Stimulated activated effector memory CD8-positive, alpha-beta T cell treated with anti-CD3 and anti-CD28 coated beads, Interleukin-12 subunit alpha, Interleukin-12 subunit beta, amount 100 ng/mL, for 72 hours (primary cell): Measurements from ENCODE around the gene ZIC5.

Experiments used
- ATAC-seq: fragments of 150-1000 bp; cut with Tn5 transposase; 2 replicates; pipeline ENCODE4 v1.10.0; 2021
- DNase-seq, 2 donors: peaks; one replicate each; pipeline ENCODE4 v3.0.0; 2021 to 2022; ENCODE audit warnings: low spot score in 2 of 2
- H3K27ac Mint-ChIP-seq: one replicate; pipeline ENCODE4 v1.8.0; 2022; ENCODE audit warnings: mild to moderate bottlenecking, mixed read lengths
- H3K36me3 Mint-ChIP-seq: one replicate; pipeline ENCODE4 v1.8.0; 2022; ENCODE audit warnings: mild to moderate bottlenecking, mixed read lengths
- H3K4me1 Mint-ChIP-seq: one replicate; pipeline ENCODE4 v1.8.0; 2022; ENCODE audit warnings: mixed read lengths
- H3K4me3 Mint-ChIP-seq: one replicate; pipeline ENCODE4 v1.8.0; 2022; ENCODE audit warnings: mild to moderate bottlenecking, mixed read lengths
- H3K9me3 Mint-ChIP-seq: one replicate; pipeline ENCODE4 v1.8.0; 2022; ENCODE audit warnings: mixed read lengths

Gene ZIC5

GRCh38 chr13:99972190-99972731, 694 bp upstream of the ZIC5 start:
- Mint-ChIP-seq H3K4me1 (peaks cover 22% of the 10 kb centered on the region), H3K9me3 (peaks cover 5% of the 10 kb centered on the region), H3K4me3 (peak overlapping the region; percentile 23), H3K36me3 (peaks cover 32% of the 10 kb centered on the region), H3K27ac (peak overlapping the region; percentile 68)
- no peak for ATAC-seq
- DNase-seq, result no peak

GRCh38 chr13:99970651-99971575, 654 bp downstream of the ZIC5 start:
- H3K4me3 Mint-ChIP-seq, result no peak overlapping the region
- H3K4me1 Mint-ChIP-seq, result peaks cover 23% of the 10 kb centered on the region
- peaks cover 32% of the 10 kb centered on the region for H3K36me3 Mint-ChIP-seq
- H3K9me3 Mint-ChIP-seq, result peaks cover 5% of the 10 kb centered on the region
- ATAC-seq, result peak; percentile 44
- H3K27ac Mint-ChIP-seq, result no peak overlapping the region
- no peak for DNase-seq

- Mint-ChIP-seq H3K9me3 (peaks cover 5% of the 10 kb centered on the region), H3K27ac (no peak overlapping the region), H3K4me1 (peaks cover 23% of the 10 kb centered on the region), H3K36me3 (peaks cover 32% of the 10 kb centered on the region), H3K4me3 (peak overlapping the region; percentile 72)
- peak; percentile 63 for ATAC-seq
- peak in 1 of 2 donors; percentile 64 for DNase-seq
These were observed 1.5 kb downstream of the ZIC5 start for GRCh38 chr13:99969919-99970650.

- ATAC-seq, result no peak
- Mint-ChIP-seq H3K36me3 (peaks cover 32% of the 10 kb centered on the region), H3K4me3 (peak overlapping the region; percentile 72), H3K9me3 (peaks cover 5% of the 10 kb centered on the region), H3K4me1 (peaks cover 23% of the 10 kb centered on the region), H3K27ac (peak overlapping the region; percentile 50)
- no peak for DNase-seq
These were observed 2.1 kb downstream of the ZIC5 start for GRCh38 chr13:99969453-99969918.

- DNase-seq, result no peak
- peaks cover 5% of the 10 kb centered on the region for H3K9me3 Mint-ChIP-seq
- H3K36me3 Mint-ChIP-seq, result peaks cover 32% of the 10 kb centered on the region
- peaks cover 23% of the 10 kb centered on the region for H3K4me1 Mint-ChIP-seq
- H3K27ac Mint-ChIP-seq, result peak overlapping the region; percentile 50
- H3K4me3 Mint-ChIP-seq, result peak overlapping the region; percentile 72
- no peak for ATAC-seq
These were observed 2.8 kb downstream of the ZIC5 start for GRCh38 chr13:99968521-99969452.

GRCh38 chr13:99967869-99968520, 3.6 kb downstream of the ZIC5 start:
- peaks cover 2% of the 10 kb centered on the region for H3K9me3 Mint-ChIP-seq
- peaks cover 29% of the 10 kb centered on the region for H3K36me3 Mint-ChIP-seq
- peaks cover 23% of the 10 kb centered on the region for H3K4me1 Mint-ChIP-seq
- ATAC-seq, result no peak
- peak in 1 of 2 donors; percentile 51 for DNase-seq
- H3K27ac Mint-ChIP-seq, result no peak overlapping the region
- H3K4me3 Mint-ChIP-seq, result no peak overlapping the region

- DNase-seq, result no peak
- Mint-ChIP-seq H3K4me1 (peaks cover 23% of the 10 kb centered on the region), H3K4me3 (no peak overlapping the region), H3K9me3 (peaks cover 2% of the 10 kb centered on the region), H3K36me3 (peaks cover 24% of the 10 kb centered on the region), H3K27ac (no peak overlapping the region)
- no peak for ATAC-seq
These were observed 4.1 kb downstream of the ZIC5 start for GRCh38 chr13:99967498-99967868.

- no peak for DNase-seq
- no peak for ATAC-seq
- Mint-ChIP-seq H3K36me3 (peaks cover 16% of the 10 kb centered on the region), H3K4me3 (no peak overlapping the region), H3K27ac (no peak overlapping the region), H3K4me1 (peaks cover 23% of the 10 kb centered on the region), H3K9me3 (peaks cover 2% of the 10 kb centered on the region)
These were observed 5.3 kb downstream of the ZIC5 start for GRCh38 chr13:99966064-99966805.

- Mint-ChIP-seq H3K27ac (no peak overlapping the region), H3K4me1 (peaks cover 23% of the 10 kb centered on the region), H3K4me3 (no peak overlapping the region), H3K9me3 (peaks cover 2% of the 10 kb centered on the region), H3K36me3 (peaks cover 16% of the 10 kb centered on the region)
- DNase-seq, result no peak
- no peak for ATAC-seq
These were observed 6.1 kb downstream of the ZIC5 start for GRCh38 chr13:99965329-99966000.

- no peak overlapping the region for H3K4me3 Mint-ChIP-seq
- H3K9me3 Mint-ChIP-seq, result no peaks in the 10 kb centered on the region
- no peak overlapping the region for H3K27ac Mint-ChIP-seq
These were observed 7.7 kb downstream of the ZIC5 start for GRCh38 chr13:99963816-99964339.

GRCh38 chr13:99962242-99962641, 9.3 kb downstream of the ZIC5 start:
- no peak for ATAC-seq

More at GRCh38 chr13:99963816-99964339, 7.7 kb downstream of the ZIC5 start:
- Mint-ChIP-seq H3K36me3 (peaks cover 9% of the 10 kb centered on the region), H3K4me1 (peaks cover 13% of the 10 kb centered on the region)
- no peak for ATAC-seq
- no peak for DNase-seq

GRCh38 chr13:99961636-99962035, 9.9 kb downstream of the ZIC5 start:
- H3K9me3 Mint-ChIP-seq, result no peaks in the 10 kb centered on the region
- no peak for ATAC-seq
- DNase-seq, result no peak
- no peak overlapping the region for H3K4me3 Mint-ChIP-seq
- H3K27ac Mint-ChIP-seq, result no peak overlapping the region
- H3K36me3 Mint-ChIP-seq, result no peaks in the 10 kb centered on the region
- peaks cover 12% of the 10 kb centered on the region for H3K4me1 Mint-ChIP-seq

More at GRCh38 chr13:99962242-99962641, 9.3 kb downstream of the ZIC5 start:
- Mint-ChIP-seq H3K4me1 (peaks cover 11% of the 10 kb centered on the region), H3K36me3 (peaks cover under 1% of the 10 kb centered on the region), H3K9me3 (no peaks in the 10 kb centered on the region), H3K4me3 (no peak overlapping the region), H3K27ac (no peak overlapping the region)
- no peak for DNase-seq
